ENCODE measurements around the gene CELSR2. TPM values are rescaled to one million over a fixed set of nuclear protein-coding genes. Genes with fewer than 3 reads are reported as not detected.

The CELSR2 gene
- total RNA-seq, 1 donor from 2014 or later: 4.3 TPM

- no peak for DNase-seq (ENCODE audit: extremely low read depth, low read depth, low spot score)
Observed at GRCh38 chr1:109251277-109252166, 2.2 kb downstream of the CELSR2 start.

GRCh38 chr1:109252167-109252892, 3.0 kb downstream of the CELSR2 start:
- DNase-seq (ENCODE audit: extremely low read depth, low read depth, low spot score): no peak

DNA sequence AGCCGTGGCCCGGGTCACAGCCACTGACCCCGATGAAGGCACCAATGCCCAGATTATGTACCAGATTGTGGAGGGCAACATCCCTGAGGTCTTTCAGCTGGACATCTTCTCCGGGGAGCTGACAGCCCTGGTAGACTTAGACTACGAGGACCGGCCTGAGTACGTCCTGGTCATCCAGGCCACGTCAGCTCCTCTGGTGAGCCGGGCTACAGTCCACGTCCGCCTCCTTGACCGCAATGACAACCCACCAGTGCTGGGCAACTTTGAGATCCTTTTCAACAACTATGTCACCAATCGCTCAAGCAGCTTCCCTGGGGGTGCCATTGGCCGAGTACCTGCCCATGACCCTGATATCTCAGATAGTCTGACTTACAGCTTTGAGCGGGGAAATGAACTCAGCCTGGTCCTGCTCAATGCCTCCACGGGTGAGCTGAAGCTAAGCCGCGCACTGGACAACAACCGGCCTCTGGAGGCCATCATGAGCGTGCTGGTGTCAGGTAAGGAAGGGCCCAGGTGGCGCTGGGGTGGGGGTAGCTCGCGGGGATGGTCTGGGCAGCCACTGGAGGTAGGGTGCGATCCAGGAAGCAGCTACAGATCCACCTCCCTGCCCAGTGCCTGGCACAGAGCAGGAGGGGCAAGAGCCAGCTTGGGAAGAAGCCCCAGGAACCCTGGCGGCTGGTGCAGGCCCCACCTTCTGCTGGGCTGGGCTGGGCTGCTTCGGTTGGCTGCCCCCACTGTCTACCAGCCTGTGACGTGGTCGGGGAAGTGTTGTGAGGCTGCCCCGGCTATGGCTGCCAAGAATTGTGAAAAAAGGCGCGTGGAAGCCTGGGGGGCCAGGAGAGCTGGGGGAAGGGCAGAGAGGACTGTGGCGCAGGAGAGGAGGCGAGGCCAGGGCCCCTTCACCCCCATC, 3.8 kb downstream of the CELSR2 start:
- DNase-seq (ENCODE audit: extremely low read depth, low read depth, low spot score): no peak

GRCh38 chr1:109253803-109254620, 4.7 kb downstream of the CELSR2 start:
- DNase-seq (ENCODE audit: extremely low read depth, low read depth, low spot score): no peak

DNA sequence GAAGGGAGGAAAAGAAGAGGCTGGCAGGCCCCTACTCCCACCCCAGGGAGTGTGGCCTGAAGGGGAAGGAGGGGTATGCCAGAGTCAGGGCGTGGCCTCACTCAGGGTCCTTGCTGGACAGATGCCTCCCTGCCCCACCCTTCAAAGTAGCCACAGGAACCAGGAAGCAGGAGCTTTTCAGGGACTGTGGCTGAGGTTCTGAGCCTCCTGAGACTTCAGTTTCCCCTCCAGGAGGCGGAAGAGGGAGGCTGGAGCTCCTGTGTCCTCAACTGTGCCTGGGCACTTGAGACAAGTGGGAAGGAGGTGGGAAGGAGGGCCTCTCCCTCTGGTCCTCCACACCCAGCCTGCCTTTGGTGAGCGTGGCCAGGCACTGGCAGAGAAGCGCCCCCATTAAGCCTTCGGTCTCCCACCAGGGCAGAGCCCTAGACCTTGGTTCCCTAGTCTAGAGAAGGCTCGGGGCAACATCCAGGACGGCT, 5.3 kb downstream of the CELSR2 start:
- DNase-seq (ENCODE audit: extremely low read depth, low read depth, low spot score): no peak

- DNase-seq (ENCODE audit: extremely low read depth, low read depth, low spot score): no peak
Observed at GRCh38 chr1:109255097-109255651, 5.8 kb downstream of the CELSR2 start.

GRCh38 chr1:109255678-109256077, 6.3 kb downstream of the CELSR2 start:
- DNase-seq (ENCODE audit: extremely low read depth, low read depth, low spot score): no peak

- DNase-seq (ENCODE audit: extremely low read depth, low read depth, low spot score): no peak
Observed at GRCh38 chr1:109256085-109256484, 6.7 kb downstream of the CELSR2 start.

DNA sequence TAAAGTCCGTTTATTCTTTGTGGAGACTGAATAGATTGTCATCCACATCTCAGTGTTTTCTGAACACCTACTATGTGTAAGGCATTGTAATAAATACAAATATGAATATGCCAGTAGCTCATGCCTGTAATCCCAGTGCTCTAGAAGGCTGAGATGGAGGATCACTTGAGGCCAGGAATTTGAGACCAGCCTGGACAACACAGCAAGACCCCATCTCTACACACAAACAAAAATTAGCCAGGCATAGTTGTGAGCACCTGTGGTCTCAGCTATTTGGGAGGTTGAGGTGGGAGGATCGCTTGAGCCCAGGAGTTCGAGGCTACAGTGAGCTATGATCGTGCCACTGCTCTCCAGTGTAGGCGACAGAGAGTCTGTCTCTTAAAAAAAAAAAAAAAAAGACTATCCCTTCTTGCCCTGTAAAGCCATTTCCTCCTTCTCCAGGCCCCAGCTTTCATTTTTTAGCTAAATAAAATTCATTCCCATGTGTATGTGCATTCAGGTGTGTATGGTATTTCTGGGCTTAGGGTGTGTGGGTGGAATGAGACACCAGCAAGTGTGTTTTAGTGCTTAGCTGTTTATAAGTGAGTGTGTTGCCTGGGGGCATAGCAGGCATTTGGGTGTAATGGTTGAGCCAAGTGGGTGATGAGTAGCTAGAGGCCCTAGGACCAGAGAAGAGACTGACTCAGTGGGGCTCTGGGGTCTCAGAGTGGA, 7.8 kb downstream of the CELSR2 start:
- no peak for DNase-seq (ENCODE audit: extremely low read depth, low read depth, low spot score)

DNA sequence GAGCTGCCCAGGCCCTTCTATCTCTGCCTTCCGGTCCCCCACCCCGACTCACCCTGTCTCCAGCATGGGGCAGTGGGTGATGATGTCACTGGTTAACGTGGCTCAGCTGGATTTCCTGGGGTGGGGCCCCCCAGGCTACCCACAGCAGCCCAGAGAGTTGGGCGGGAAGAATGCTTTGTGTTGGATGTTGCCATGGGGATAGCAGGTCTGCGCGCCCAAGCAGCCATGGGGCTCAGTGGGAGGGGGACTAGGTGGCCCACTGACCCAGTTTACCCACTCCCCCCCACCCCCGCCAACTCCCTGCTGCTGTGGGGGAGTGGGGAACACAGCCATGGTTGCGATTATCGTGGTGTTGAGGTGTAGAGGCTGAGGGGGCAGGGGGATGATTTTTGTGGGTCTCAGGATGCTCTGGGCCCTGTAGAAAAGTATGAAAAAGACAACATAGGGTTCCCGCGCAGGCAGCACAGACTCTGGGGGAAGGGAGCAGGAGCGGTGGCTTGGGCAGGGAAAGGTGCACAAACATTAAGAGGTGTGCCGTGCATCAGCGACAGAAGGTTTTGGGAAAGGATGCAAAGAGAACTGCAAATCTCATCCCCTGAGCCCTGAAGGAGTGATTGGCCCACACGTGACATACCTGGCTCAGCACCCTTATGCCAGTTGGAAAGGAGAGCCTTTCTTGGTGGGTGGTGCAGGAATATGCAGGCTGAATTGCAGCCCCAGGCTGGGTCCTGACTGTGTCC, 8.5 kb downstream of the CELSR2 start:
- no peak for DNase-seq (ENCODE audit: extremely low read depth, low read depth, low spot score)

DNA sequence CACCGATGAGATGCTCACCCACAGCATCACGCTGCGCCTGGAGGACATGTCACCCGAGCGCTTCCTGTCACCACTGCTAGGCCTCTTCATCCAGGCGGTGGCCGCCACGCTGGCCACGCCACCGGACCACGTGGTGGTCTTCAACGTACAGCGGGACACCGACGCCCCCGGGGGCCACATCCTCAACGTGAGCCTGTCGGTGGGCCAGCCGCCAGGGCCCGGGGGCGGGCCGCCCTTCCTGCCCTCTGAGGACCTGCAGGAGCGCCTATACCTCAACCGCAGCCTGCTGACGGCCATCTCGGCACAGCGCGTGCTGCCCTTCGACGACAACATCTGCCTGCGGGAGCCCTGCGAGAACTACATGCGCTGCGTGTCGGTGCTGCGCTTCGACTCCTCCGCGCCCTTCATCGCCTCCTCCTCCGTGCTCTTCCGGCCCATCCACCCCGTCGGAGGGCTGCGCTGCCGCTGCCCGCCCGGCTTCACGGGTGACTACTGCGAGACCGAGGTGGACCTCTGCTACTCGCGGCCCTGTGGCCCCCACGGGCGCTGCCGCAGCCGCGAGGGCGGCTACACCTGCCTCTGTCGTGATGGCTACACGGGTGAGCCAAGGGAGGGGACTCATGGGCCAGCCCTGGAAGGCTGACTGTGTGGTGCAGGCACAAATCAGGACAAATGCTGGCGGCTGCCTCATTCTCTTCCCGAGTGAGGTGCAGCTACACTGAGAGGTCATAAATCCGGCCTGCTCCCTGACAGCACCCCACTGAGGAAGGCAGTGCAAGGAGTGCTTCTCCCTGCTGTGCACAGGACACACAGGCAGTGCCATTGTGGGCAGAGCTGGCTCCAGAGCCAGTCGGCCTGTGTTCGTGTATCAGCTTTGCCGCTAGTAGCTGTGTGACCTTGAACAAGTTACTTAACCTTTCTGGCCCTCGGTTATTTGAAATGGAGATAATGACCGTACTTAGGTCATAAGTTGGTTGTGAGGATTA, 9.4 kb downstream of the CELSR2 start:
- DNase-seq (ENCODE audit: extremely low read depth, low read depth, low spot score): no peak

DNA sequence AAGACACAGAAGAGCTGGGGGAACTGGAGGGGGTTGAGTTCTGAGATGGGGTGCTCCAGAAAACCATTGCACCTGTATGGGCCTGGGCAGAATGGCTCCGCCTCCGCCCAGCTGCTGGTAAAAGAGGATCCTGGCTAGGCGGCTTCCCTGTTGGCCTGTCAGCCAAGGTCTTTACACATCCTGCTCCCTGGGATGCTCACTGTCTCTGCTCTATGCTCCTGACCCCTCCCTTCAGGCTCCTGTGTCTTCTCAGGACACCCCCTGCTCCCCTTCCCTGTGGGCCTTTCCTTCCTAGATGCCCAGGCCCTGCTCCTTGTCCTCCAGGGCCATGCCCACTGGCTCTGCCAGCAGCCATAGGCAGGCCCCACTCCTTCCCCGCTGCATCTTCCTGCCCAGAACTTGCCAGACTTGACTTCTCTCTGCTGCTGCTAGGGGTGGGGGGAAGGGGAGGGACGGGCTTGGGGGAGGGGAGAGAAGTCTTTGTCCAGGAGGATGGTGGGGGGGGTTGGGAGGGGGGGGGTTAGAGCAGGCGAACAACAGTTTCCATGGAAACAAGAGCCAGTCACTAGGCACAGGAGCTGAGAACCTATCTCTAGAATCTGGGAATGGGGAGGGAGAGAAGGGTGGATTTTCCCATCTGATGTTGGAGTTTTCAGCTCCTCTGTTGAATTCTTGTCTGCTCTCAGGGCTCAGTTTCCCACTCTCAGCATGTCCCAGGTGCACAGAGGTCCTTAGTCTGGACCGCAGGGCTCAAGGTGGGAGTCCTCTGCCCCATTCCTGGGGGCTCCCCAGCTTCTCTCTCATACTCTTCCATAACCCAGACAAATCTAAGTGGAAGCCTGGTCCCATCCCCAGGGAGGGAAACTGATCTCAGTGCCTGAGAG, 10.6 kb downstream of the CELSR2 start:
- DNase-seq (ENCODE audit: extremely low read depth, low read depth, low spot score): no peak

GRCh38 chr1:109261006-109261405, 11.7 kb downstream of the CELSR2 start:
- DNase-seq (ENCODE audit: extremely low read depth, low read depth, low spot score): no peak

GRCh38 chr1:109261578-109261977, 12.2 kb downstream of the CELSR2 start:
- DNase-seq (ENCODE audit: extremely low read depth, low read depth, low spot score): no peak

DNA sequence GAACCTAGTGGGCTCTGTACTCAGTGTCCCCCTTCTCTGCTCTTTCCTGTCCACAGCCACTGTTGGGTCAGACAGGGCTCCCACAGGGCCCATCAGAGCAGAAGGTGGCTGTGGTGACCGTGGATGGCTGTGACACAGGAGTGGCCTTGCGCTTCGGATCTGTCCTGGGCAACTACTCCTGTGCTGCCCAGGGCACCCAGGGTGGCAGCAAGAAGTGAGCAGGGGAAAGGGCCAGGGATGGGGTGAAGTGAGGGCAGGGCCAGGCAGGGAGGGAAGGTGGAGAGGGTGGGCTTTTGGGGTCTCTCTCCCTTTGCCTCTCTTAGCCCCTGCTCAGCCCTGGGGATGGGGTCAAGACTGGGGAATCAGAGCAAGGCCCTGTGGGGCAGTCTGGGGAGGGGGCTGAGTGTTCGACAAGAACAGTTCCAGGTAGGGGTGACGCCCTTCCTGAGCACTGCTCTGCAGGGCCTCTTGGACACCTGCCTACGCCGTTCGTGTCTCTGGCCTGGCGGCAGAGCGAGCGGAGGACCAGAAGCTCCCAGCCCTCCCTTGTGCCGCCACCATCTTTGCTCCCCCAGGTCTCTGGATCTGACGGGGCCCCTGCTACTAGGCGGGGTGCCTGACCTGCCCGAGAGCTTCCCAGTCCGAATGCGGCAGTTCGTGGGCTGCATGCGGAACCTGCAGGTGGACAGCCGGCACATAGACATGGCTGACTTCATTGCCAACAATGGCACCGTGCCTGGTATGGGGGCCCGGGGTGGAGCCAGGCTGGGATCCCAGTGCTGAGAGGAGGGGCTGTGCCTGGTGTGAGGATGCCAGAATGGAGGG, 13.1 kb downstream of the CELSR2 start:
- DNase-seq (ENCODE audit: extremely low read depth, low read depth, low spot score): no peak
